Adrenal gland (tissue), 12 donors: ENCODE results near the gene THSD7B. TPM values are rescaled to one million over a fixed set of nuclear protein-coding genes. Genes with fewer than 3 reads are reported as not detected.
"Not testable (repeated sequence)": the region's sequence is repeated elsewhere in the genome, so short reads cannot be mapped to it uniquely, and the experiment has no call there.

Experiments used
- DNase-seq, 7 donors: peaks; one replicate each; pipeline ENCODE4 v3.0.0-alpha.2; 2019 to 2020
- H3K27ac ChIP-seq, 5 donors: fragments of 200-600 bp; sonication (generic) in 4 of 5; 1 replicate in 3 of 5; 2 replicates in 2 of 5; pipeline versions ENCODE4 v1.5.1 to v1.8.0; 2016 to 2020; ENCODE audit warnings: mild to moderate bottlenecking in 1 of 5
- H3K27me3 ChIP-seq: fragments of 200-600 bp; 2 replicates; pipeline ENCODE4 v1.8.0; 2021
- H3K36me3 ChIP-seq, 2 donors: fragments of 200-600 bp; replicated peaks in 1 of 2; 1 replicate in 1 of 2; 2 replicates in 1 of 2; pipeline versions ENCODE4 v1.5.1 to v1.8.0; 2018 to 2022
- H3K4me1 ChIP-seq, 2 donors: fragments of 200-600 bp; replicated peaks in 1 of 2; 1 replicate in 1 of 2; 2 replicates in 1 of 2; pipeline versions ENCODE4 v1.5.1 to v1.8.0; 2018 to 2021
- H3K4me3 ChIP-seq, 4 donors: fragments of 200-600 bp; sonication (generic) in 3 of 4; one replicate each; pipeline ENCODE4 v1.5.1; 2016 to 2018
- H3K9me3 ChIP-seq, 3 donors: fragments of 200-600 bp; sonication (generic) in 1 of 3; replicated peaks in 1 of 3; 1 replicate in 2 of 3; 2 replicates in 1 of 3; pipeline versions ENCODE4 v1.5.1 to v1.8.0; 2016 to 2021
- CTCF ChIP-seq, 6 experiments: fragments of 450-650 bp in 4 of 6; fragments of 200-600 bp in 2 of 6; sonication (generic) in 1 of 6; IDR thresholded peaks; 1 replicate in 5 of 6; 2 replicates in 1 of 6; pipeline versions ENCODE4 v1.5.1 to v1.8.0; 2016 to 2021; ENCODE audit warnings: antibody characterized with exemption in 6 of 6, mild to moderate bottlenecking in 2 of 6, moderate library complexity in 1 of 6
- POLR2A ChIP-seq, 2 donors: fragments of 450-650 bp; IDR thresholded peaks; one replicate each; pipeline ENCODE4 v1.6.1; 2017; ENCODE audit warnings: antibody characterized with exemption in 2 of 2, mild to moderate bottlenecking in 2 of 2, moderate library complexity in 1 of 2
- WGBS, 4 donors: extraction: QIAGEN DNeasy Blood & Tissue Kit in 2 of 4; methylation state at CpG; one replicate each; pipeline versions ENCODE4 v1.1.5 to v1.1.7; 2013 to 2017; 5-methylcytosine and 5-hydroxymethylcytosine counted together
- intact Hi-C, 2 donors: fragments of 100-400 bp; cut with DNase I; formaldehyde crosslinking; loops; one replicate each; pipeline versions ENCODE4 v1.14.1 to v1.15.0; 2022 to 2023
- polyA plus RNA-seq, 3 donors: library from polyadenylated mRNA; stranded (reverse); fragments of 200-250 nt in 2 of 3; fragments of 350-450 nt in 1 of 3; fragmentation: Illumina TruSeq in 1 of 3; extraction: RNeasy Lipid Tissue Mini Kit (QIAGEN cat#74804) in 1 of 3; gene quantifications; one replicate each; pipeline ENCODE4 v1.2.3, GENCODE V29; 2013 to 2014
- total RNA-seq, 9 donors: library from RNA; depleted of rRNA in 4 of 9; stranded (reverse); fragments of >200 nt in 4 of 9; fragments of 120-200 nt in 1 of 9; fragmentation: NEBNext Ultra II Directional in 1 of 9; extraction: Animal tissue kit (Norgen Biotek cat#: 25700) in 1 of 9; gene quantifications; one replicate each; pipeline versions ENCODE4 v1.1.0 to v1.2.4, GENCODE V29; 2013 to 2023
- donor health status: healthy with polysubstance abuse.
- donor health status: Bipolar disorder and iron deficiency.
- donor health status: DM: yes; HTN: yes; CAD: no.
- donor health status: DM: no; HTN: no; CAD: no.
- donor health status: DM: no; HTN: no; CAD: no.
- donor health status: DM: yes; HTN: yes; CAD: no.

Gene THSD7B
- total and polyA plus RNA-seq, 12 donors, result under 0.01 to 0.44 (median 0.12) TPM; not detected in 4

- H3K4me1 ChIP-seq, result no peaks in the 10 kb centered on the region
- 68 to 80% (median 69%) methylated on average over 1 of the region's 1 CpG for whole genome bisulfite sequencing, 4 donors
Observed at GRCh38 chr2:137539336-137539735, 774.0 kb downstream of the THSD7B start.

GRCh38 chr2:137547842-137548241 lies 782.5 kb downstream of the THSD7B start:
- Histone ChIP-seq H3K36me3 (no peaks in the 10 kb centered on the region), H3K4me1 (no peaks in the 10 kb centered on the region), H3K27ac (no peak overlapping the region), H3K9me3 (no peaks in the 10 kb centered on the region), H3K27me3 (no peaks in the 10 kb centered on the region), H3K4me3 (no peak overlapping the region)
- intact Hi-C loops, result no loop called here
- DNase-seq, result no peak
- 70 to 75% (median 73%) methylated on average over 6 of the region's 6 CpGs for WGBS, 4 donors
- TF ChIP-seq CTCF (IDR thresholded peaks at IDR 0.05) (no peak), POLR2A (IDR thresholded peaks at IDR 0.05) (no peak)

More at GRCh38 chr2:137539336-137539735, 774.0 kb downstream of the THSD7B start:
- H3K27ac ChIP-seq, result no peak overlapping the region
- H3K27me3 ChIP-seq, result no peaks in the 10 kb centered on the region
- no peak for TF ChIP-seq CTCF (IDR thresholded peaks at IDR 0.05)
- no peak for TF ChIP-seq POLR2A (IDR thresholded peaks at IDR 0.05)
- H3K9me3 ChIP-seq, result no peaks in the 10 kb centered on the region
- no peaks in the 10 kb centered on the region for H3K36me3 ChIP-seq
- H3K4me3 ChIP-seq, result no peak overlapping the region
- intact Hi-C loops, result no loop called here
- DNase-seq, result no peak

- Histone ChIP-seq H3K27ac (no peak overlapping the region), H3K36me3 (no peaks in the 10 kb centered on the region), H3K4me1 (no peaks in the 10 kb centered on the region), H3K4me3 (no peak overlapping the region), H3K9me3 (no peaks in the 10 kb centered on the region), H3K27me3 (no peaks in the 10 kb centered on the region)
- 74 to 100% (median 85%) methylated on average over 1 of the region's 1 CpG for WGBS, 4 donors
- intact Hi-C loops, result no loop called here
- no peak for TF ChIP-seq CTCF (IDR thresholded peaks at IDR 0.05)
- no peak for TF ChIP-seq POLR2A (IDR thresholded peaks at IDR 0.05)
- no peak for DNase-seq
Observed at GRCh38 chr2:137566387-137566786, 801.0 kb downstream of the THSD7B start.

GRCh38 chr2:137570484-137570883 lies 805.1 kb downstream of the THSD7B start:
- H3K27me3 ChIP-seq, result no peaks in the 10 kb centered on the region
- H3K27ac ChIP-seq, result no peak overlapping the region
- H3K4me3 ChIP-seq, result no peak overlapping the region
- no peak for DNase-seq
- H3K36me3 ChIP-seq, result no peaks in the 10 kb centered on the region
- no peaks in the 10 kb centered on the region for H3K9me3 ChIP-seq
- intact Hi-C loops, result no loop called here
- WGBS, 4 donors, result 65 to 75% (median 69%) methylated on average over 3 of the region's 3 CpGs
- no peaks in the 10 kb centered on the region for H3K4me1 ChIP-seq
- TF ChIP-seq POLR2A (IDR thresholded peaks at IDR 0.05), result no peak
- no peak for TF ChIP-seq CTCF (IDR thresholded peaks at IDR 0.05)

GRCh38 chr2:137587834-137588233 lies 822.5 kb downstream of the THSD7B start:
- WGBS, 4 donors, result 68 to 80% (median 72%) methylated on average over 5 of the region's 5 CpGs
- H3K9me3 ChIP-seq, H3K27me3 ChIP-seq, intact Hi-C loops, H3K36me3 ChIP-seq, DNase-seq, H3K4me3 ChIP-seq, H3K4me1 ChIP-seq, H3K27ac ChIP-seq: not testable (repeated sequence)

GRCh38 chr2:137588578-137588977 lies 823.2 kb downstream of the THSD7B start:
- H3K27me3 ChIP-seq, H3K9me3 ChIP-seq, DNase-seq, H3K4me3 ChIP-seq, H3K36me3 ChIP-seq, H3K27ac ChIP-seq, intact Hi-C loops, H3K4me1 ChIP-seq: not testable (repeated sequence)
- 50 to 90% (median 79%) methylated on average over 1 of the region's 1 CpG for WGBS, 4 donors
